ENCODE results near the gene CHP1. TPM values are rescaled to one million over a fixed set of nuclear protein-coding genes. Genes with fewer than 3 reads are reported as not detected.

CHP1 gene
- 10 to 100 TPM; 61.0 to 87.9 TPM for total RNA-seq

DNA sequence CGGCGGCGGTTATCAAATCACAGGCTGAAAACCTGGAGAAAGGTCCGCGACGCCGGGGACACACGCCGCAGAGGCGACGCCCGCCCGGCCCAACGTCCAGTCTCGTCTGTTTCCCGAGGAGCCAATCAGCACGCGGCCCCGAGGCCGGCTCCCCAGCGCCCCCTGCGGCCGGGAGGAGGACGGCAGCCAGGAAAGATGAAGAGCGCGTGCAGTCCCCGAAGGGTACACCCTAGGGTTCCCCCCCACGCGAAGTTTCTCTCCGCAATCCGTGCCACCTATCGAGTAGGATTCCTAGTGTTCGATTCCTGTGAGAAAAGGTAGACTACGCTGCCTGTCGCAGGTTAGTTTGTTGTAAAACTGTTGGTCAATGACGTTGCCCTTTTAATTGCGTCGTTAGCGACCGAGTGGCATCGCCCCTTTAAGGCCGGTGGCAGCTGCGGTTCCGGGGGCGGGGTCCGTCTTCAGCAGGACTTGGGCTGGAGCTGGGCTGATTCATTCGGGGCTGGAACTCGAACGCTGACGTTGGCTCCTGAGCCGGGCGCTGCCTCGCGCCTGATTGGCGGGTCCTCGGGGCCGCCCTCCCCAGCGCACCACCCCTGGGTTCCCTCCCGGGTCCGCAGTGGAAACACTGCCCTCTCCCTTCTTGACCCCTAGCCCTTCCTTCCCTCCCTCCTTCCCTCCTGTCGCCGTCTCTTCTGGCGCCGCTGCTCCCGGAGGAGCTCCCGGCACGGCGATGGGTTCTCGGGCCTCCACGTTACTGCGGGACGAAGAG lies at the start of gene CHP1, which contains the start of gene EXD1:
TSS of gene CHP1 (plus strand) at position 619 of the 772 bp plus-strand sequence. CDS start at position 734, 115 bp downstream.
TSS of gene EXD1 (minus strand) at position 108 of the 772 bp plus-strand sequence. CDS start 4,182 bp downstream, outside the sequence.
- H3K27me3 ChIP-seq = no peaks in the 10 kb centered on the region
- H3K4me3 ChIP-seq = peak within 1 kb of the TSS; percentile 56 to 67
- peak within 1 kb of the TSS; percentile 83 to 99 (median 90) for H3K27ac ChIP-seq
- peak; percentile 95 for ATAC-seq
- peaks cover 28% of the 10 kb centered on the region for H3K4me1 ChIP-seq
- H3K36me3 ChIP-seq (replicated peaks in 1 of 2; ENCODE audit: insufficient read depth in 1 of 2, low read depth in 2 of 2) = no peaks in the 10 kb centered on the region
- intact Hi-C loops (cut with DNase I) = no loop called here
- WGBS, 2 donors = 1% methylated on average over 39 to 70 of the region's 72 CpGs
- peak; percentile 88 to 95 (median 93) for TF ChIP-seq POLR2A (IDR thresholded peaks at IDR 0.05)
- TF ChIP-seq, protein P1, sequence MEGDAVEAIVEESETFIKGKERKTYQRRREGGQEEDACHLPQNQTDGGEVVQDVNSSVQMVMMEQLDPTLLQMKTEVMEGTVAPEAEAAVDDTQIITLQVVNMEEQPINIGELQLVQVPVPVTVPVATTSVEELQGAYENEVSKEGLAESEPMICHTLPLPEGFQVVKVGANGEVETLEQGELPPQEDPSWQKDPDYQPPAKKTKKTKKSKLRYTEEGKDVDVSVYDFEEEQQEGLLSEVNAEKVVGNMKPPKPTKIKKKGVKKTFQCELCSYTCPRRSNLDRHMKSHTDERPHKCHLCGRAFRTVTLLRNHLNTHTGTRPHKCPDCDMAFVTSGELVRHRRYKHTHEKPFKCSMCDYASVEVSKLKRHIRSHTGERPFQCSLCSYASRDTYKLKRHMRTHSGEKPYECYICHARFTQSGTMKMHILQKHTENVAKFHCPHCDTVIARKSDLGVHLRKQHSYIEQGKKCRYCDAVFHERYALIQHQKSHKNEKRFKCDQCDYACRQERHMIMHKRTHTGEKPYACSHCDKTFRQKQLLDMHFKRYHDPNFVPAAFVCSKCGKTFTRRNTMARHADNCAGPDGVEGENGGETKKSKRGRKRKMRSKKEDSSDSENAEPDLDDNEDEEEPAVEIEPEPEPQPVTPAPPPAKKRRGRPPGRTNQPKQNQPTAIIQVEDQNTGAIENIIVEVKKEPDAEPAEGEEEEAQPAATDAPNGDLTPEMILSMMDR (IDR thresholded peaks at IDR 0.05) = peak; percentile 82 to 97 (median 91)
- no peaks in the 10 kb centered on the region for H3K9me3 ChIP-seq
- DNase-seq = peak; percentile 99

DNA sequence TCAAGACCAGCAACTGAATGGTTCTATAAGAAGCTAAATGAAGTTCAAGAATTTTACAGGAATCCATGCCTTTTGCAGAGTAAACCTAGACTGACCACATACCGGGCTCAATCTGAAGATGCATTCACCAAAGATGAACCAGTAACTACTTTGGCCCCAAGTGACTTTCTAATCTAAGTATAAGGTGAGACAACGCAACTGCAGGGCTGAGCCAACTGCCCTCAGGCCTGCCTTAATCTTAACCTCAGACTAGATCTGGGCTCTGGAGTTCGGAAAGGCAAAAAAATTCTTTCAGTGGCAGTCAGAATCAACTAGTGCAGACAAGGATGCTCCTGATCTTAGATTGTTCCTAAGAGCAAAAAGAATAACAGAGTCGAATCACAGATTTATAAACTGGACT lies 48.8 kb upstream of the CHP1 start:
- no peak for ATAC-seq
- intact Hi-C loops (cut with DNase I) = no loop called here
- H3K27ac ChIP-seq = no peak overlapping the region
- 49 to 64% methylated on average over 4 of the region's 4 CpGs for WGBS, 2 donors
- H3K36me3 ChIP-seq (replicated peaks in 1 of 2; ENCODE audit: insufficient read depth in 1 of 2, low read depth in 2 of 2) = no peaks in the 10 kb centered on the region
- H3K4me3 ChIP-seq = no peak overlapping the region
- TF ChIP-seq POLR2A (IDR thresholded peaks at IDR 0.05) = no peak
- TF ChIP-seq, protein P1 (IDR thresholded peaks at IDR 0.05) = no peak
- no peaks in the 10 kb centered on the region for H3K9me3 ChIP-seq
- no peaks in the 10 kb centered on the region for H3K27me3 ChIP-seq
- no peaks in the 10 kb centered on the region for H3K4me1 ChIP-seq
- no peak for DNase-seq

DNA sequence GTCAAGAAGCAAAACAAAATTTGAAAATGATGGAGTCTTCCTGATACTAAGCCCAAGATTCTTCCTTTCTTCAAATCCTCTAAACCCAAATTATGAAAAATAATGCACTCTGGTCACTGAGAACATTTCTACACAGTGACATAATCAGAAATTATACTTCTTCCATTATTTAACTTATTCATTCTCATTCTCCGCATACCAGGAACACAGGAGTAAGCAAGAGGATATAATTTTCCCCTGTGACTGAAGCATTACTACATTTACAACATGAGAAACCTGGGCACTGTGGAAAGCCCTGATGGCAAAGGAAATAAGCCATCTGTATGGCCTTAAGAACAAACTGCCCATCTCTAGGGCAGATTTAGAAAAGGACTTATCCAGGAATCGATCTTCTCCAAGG lies 47.5 kb upstream of the CHP1 start:
- no peak for ATAC-seq
- intact Hi-C loops (cut with DNase I) = no loop called here
- WGBS, 2 donors = 58 to 62% methylated on average over 2 of the region's 2 CpGs

DNA sequence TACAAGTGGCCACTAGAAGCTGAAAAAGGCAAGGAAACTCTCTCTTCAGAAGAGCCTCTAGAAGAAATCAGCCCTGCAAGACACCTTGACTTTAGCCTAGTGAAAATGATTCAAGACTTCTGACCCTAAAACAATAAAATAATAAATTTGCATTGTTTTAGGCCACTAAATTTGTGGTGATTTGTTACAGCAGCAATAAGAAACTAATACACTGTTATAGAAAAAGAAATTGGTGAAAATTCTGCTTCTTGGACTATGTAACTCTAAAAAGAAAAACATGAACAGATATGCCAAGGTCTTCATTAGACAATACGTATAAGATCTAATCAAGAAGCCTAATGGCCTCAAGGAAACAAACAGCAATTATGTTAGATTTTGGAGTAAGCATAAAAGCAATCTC lies 36.6 kb upstream of the CHP1 start:
- WGBS, 2 donors = 95 to 97% methylated on average over 1 of the region's 1 CpG
- Histone ChIP-seq H3K36me3 (replicated peaks in 1 of 2; ENCODE audit: insufficient read depth in 1 of 2, low read depth in 2 of 2) (no peaks in the 10 kb centered on the region), H3K4me1 (no peaks in the 10 kb centered on the region), H3K27ac (no peak overlapping the region), H3K4me3 (no peak overlapping the region), H3K9me3 (no peaks in the 10 kb centered on the region), H3K27me3 (no peaks in the 10 kb centered on the region)
- intact Hi-C loops (cut with DNase I) = no loop called here
- TF ChIP-seq, protein P1 (IDR thresholded peaks at IDR 0.05) = no peak
- TF ChIP-seq POLR2A (IDR thresholded peaks at IDR 0.05) = no peak
- ATAC-seq (no peak), DNase-seq (no peak)

More for the DNA sequence above, 47.5 kb upstream of the CHP1 start:
- no peak overlapping the region for H3K4me3 ChIP-seq
- H3K36me3 ChIP-seq (replicated peaks in 1 of 2; ENCODE audit: insufficient read depth in 1 of 2, low read depth in 2 of 2) = no peaks in the 10 kb centered on the region
- DNase-seq = no peak
- no peaks in the 10 kb centered on the region for H3K27me3 ChIP-seq
- H3K27ac ChIP-seq = no peak overlapping the region
- TF ChIP-seq, protein P1 (IDR thresholded peaks at IDR 0.05) = no peak
- TF ChIP-seq POLR2A (IDR thresholded peaks at IDR 0.05) = no peak
- no peaks in the 10 kb centered on the region for H3K9me3 ChIP-seq
- H3K4me1 ChIP-seq = no peaks in the 10 kb centered on the region

DNA sequence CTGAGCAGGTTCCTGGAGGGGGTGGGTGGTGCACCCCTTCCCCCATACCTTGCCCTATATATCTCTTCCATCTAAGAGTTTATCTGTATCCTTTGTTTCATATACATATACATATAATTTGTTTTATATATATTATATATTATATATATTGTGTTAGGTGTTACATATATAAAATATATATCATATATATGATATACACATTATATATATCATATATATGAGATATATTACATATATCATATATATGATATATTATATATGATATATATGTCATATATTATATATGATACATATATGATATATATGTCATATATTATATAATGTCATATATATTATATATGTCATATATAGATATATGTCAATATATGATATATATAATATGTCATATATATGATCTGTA lies 31.6 kb upstream of the CHP1 start:
- Histone ChIP-seq H3K4me3 (no peak overlapping the region), H3K36me3 (replicated peaks in 1 of 2; ENCODE audit: insufficient read depth in 1 of 2, low read depth in 2 of 2) (no peaks in the 10 kb centered on the region), H3K9me3 (no peaks in the 10 kb centered on the region), H3K27me3 (no peaks in the 10 kb centered on the region), H3K27ac (no peak overlapping the region), H3K4me1 (no peaks in the 10 kb centered on the region)
- intact Hi-C loops (cut with DNase I) = no loop called here
- DNase-seq (no peak), ATAC-seq (no peak)
- TF ChIP-seq, protein P1 (IDR thresholded peaks at IDR 0.05) = no peak
- TF ChIP-seq POLR2A (IDR thresholded peaks at IDR 0.05) = no peak

All from body of pancreas (tissue), 4 donors.